Omental fat pad (tissue), 4 donors: ENCODE results near the gene ARHGAP44. TPM values are rescaled to one million over a fixed set of nuclear protein-coding genes. Genes with fewer than 3 reads are reported as not detected.

Source experiments
- ATAC-seq: fragments of 150-250 bp; one replicate; pipeline ENCODE4 v1.9.1; 2016; ENCODE audit warnings: mild to moderate bottlenecking, moderate library complexity; ENCODE audit not compliant: low FRiP score
- DNase-seq: peaks from one replicate; pipeline ENCODE4 v3.0.0-alpha.2; 2019; ENCODE audit warnings: low spot score
- CTCF ChIP-seq, 3 donors: fragments of 450-650 bp; IDR thresholded peaks; one replicate each; pipeline ENCODE4 v1.5.1; 2016 to 2017; ENCODE audit warnings: antibody characterized with exemption in 3 of 3, mild to moderate bottlenecking in 3 of 3, moderate library complexity in 2 of 3
- total RNA-seq, 4 donors: library from RNA; depleted of rRNA; stranded (reverse); fragments of >200 nt; gene quantifications; one replicate each; pipeline ENCODE4 v1.1.0, GENCODE V29; 2016

Gene ARHGAP44
- total RNA-seq, 4 donors from 2014 or later, result 3.6 to 22.5 (median 7.2) TPM

- ATAC-seq (no peak), DNase-seq (no peak)
- TF ChIP-seq CTCF (IDR thresholded peaks at IDR 0.05), result no peak
These were observed 237.9 kb downstream of the ARHGAP44 start for GRCh38 chr17:13027246-13027645.

GRCh38 chr17:13029340-13029739 is 240.0 kb downstream of the ARHGAP44 start:
- no peak for TF ChIP-seq CTCF (IDR thresholded peaks at IDR 0.05)
- ATAC-seq (no peak), DNase-seq (no peak)

GRCh38 chr17:13030056-13030455 is 240.8 kb downstream of the ARHGAP44 start:
- ATAC-seq (no peak), DNase-seq (no peak)
- no peak for TF ChIP-seq CTCF (IDR thresholded peaks at IDR 0.05)

- peak in 1 of 3 donors; percentile 7 for TF ChIP-seq CTCF (IDR thresholded peaks at IDR 0.05)
- no peak for DNase-seq
- ATAC-seq, result no peak
These were observed 241.4 kb downstream of the ARHGAP44 start for GRCh38 chr17:13030459-13031300.

GRCh38 chr17:13031718-13032350 is 242.5 kb downstream of the ARHGAP44 start:
- DNase-seq (peak; percentile 41), ATAC-seq (peak; percentile 25)
- no peak for TF ChIP-seq CTCF (IDR thresholded peaks at IDR 0.05)

GRCh38 chr17:13035420-13035819 is 246.1 kb downstream of the ARHGAP44 start:
- ATAC-seq (no peak), DNase-seq (no peak)
- TF ChIP-seq CTCF (IDR thresholded peaks at IDR 0.05), result no peak
